Measurements from ENCODE around the gene IFIT1B. TPM values are rescaled to one million over a fixed set of nuclear protein-coding genes. Genes with fewer than 3 reads are reported as not detected.

Gene IFIT1B
- total RNA-seq, 1 experiment from 2014 or later = not detected

- H3K4me1 ChIP-seq (ENCODE audit: insufficient read depth, low read length) = peaks cover 18% of the 10 kb centered on the region
- ATAC-seq = peak; percentile 17
- peaks cover 3% of the 10 kb centered on the region for H3F3A ChIP-seq (ENCODE audit: low read length, unreplicated experiment)
- no peak overlapping the region for H3K9ac ChIP-seq (ENCODE audit: low read length)
- peaks cover 28% of the 10 kb centered on the region for H3K79me2 ChIP-seq (ENCODE audit: low read length)
- no peaks in the 10 kb centered on the region for H4K20me1 ChIP-seq (ENCODE audit: low read length)
- TF ChIP-seq CTCF (conservative IDR thresholded peaks at IDR 0.05; ENCODE audit: low read depth, low read length) = no peak
- no peak for TF ChIP-seq EZH2phosphoT487 (IDR thresholded peaks at IDR 0.05; ENCODE audit: borderline replicate concordance, low read length)
- no peak for TF ChIP-seq EZH2 (IDR thresholded peaks at IDR 0.05; ENCODE audit: low read length, unreplicated experiment)
- TSS peak; percentile 79 for BruUV-seq (replicated peaks)
- no peaks in the 10 kb centered on the region for H3K9me3 ChIP-seq (ENCODE audit: low read length)
- no peak for DNase-seq
- H3K36me3 ChIP-seq (ENCODE audit: low read depth, low read length) = no peaks in the 10 kb centered on the region
- H3K4me3 ChIP-seq (ENCODE audit: low read length) = peak overlapping the region; percentile 78
- no peaks in the 10 kb centered on the region for H3K9me2 ChIP-seq (replicated peaks; ENCODE audit: low read length)
- intact Hi-C loops (cut with micrococcal nuclease) = loop anchor here (2.0 to 10.0 kb wide), 2 partner anchors 22 to 358 kb away; partner anchors contain the start of gene IFIT5
- CTCF ChIA-PET = interaction anchor here (0.6 to 1.4 kb wide), 3 partner anchors 21 to 120 kb away, joined by 3 to 17 read pairs (median 16); partner anchors contain the start of gene IFIT5
- H2AFZ ChIP-seq (ENCODE audit: low read length) = peak overlapping the region; percentile 79
- peak overlapping the region; percentile 95 for H3K4me2 ChIP-seq (ENCODE audit: low read length)
- H3K27ac ChIP-seq (ENCODE audit: low read length) = no peak overlapping the region
- POLR2A ChIA-PET (ENCODE audit: unreplicated experiment) = interaction anchor here (0.6 to 0.7 kb wide), 3 partner anchors 109 to 308 kb away, joined by 11 to 28 read pairs (median 14); partner anchors contain the start of genes KIF20B and LIPA
- no peaks in the 10 kb centered on the region for H3K27me3 ChIP-seq (ENCODE audit: low read length)
These were observed 15.1 kb downstream of the IFIT1B start for GRCh38 chr10:89392974-89393373.

DNA sequence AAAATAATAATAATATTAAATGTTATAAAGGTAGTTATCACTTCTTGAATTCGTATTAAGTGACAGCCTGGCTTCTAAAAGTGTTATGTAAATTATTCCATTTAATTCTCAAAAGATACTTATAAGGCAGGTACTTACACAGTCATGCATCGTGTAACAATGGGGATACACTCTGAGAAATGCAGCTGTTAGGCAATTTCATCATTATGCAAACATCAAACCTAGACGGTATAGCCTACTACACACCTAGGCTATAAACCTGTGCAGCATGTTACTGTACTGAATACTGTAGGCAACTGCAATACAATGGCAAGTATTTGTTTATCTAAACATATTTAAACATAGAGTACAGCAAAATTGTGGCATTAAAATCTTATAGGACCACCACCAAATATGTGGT, 16.0 kb downstream of the IFIT1B start:
- no peak for ATAC-seq
- CTCF ChIA-PET = no interaction called here
- peak; percentile 45 for DNase-seq
- Histone ChIP-seq H3K27ac (ENCODE audit: low read length) (no peak overlapping the region), H3K27me3 (ENCODE audit: low read length) (no peaks in the 10 kb centered on the region), H2AFZ (ENCODE audit: low read length) (no peak overlapping the region), H3K4me3 (ENCODE audit: low read length) (peak overlapping the region; percentile 51; the same call in 1 of the 2 replicates), H3F3A (ENCODE audit: low read length, unreplicated experiment) (no peaks in the 10 kb centered on the region), H3K36me3 (ENCODE audit: low read depth, low read length) (no peaks in the 10 kb centered on the region), H3K4me2 (ENCODE audit: low read length) (peak overlapping the region; percentile 95), H3K9me3 (ENCODE audit: low read length) (no peaks in the 10 kb centered on the region), H3K4me1 (ENCODE audit: insufficient read depth, low read length) (peaks cover 12% of the 10 kb centered on the region), H4K20me1 (ENCODE audit: low read length) (no peaks in the 10 kb centered on the region), H3K9me2 (replicated peaks; ENCODE audit: low read length) (no peaks in the 10 kb centered on the region), H3K9ac (ENCODE audit: low read length) (no peak overlapping the region), H3K79me2 (ENCODE audit: low read length) (peaks cover 28% of the 10 kb centered on the region)
- TF ChIP-seq CTCF (conservative IDR thresholded peaks at IDR 0.05; ENCODE audit: low read depth, low read length) (no peak), EZH2 (IDR thresholded peaks at IDR 0.05; ENCODE audit: low read length, unreplicated experiment) (no peak), EZH2phosphoT487 (IDR thresholded peaks at IDR 0.05; ENCODE audit: borderline replicate concordance, low read length) (no peak)
- POLR2A ChIA-PET (ENCODE audit: unreplicated experiment) = interaction anchor here (0.7 kb wide), 1 partner anchor 42 kb away, joined by 3 read pairs; no protein-coding TSS in a partner anchor
- intact Hi-C loops (cut with micrococcal nuclease) = loop anchor here (2.0 to 10.0 kb wide), 2 partner anchors 21 to 359 kb away; partner anchors contain the start of gene IFIT5
- BruUV-seq (replicated peaks) = no TSS peak

DNA sequence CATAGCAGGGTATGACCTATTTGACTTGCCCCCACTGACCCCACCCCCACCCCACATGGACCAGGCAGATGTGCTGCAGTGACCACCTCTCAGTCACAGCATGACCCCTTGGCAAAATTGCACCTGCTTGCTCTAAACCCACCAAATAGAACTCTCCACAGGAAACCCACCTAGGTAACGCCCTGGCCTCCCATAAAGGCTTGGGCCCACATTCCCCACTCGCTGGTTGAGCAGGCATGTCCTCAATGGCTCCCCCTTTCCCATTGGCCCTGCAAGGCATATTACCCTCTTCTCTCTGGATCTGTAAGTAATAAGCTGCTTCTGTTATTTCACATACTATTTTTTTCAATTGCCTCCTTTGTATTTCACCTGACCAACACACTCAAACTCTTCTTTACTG, 17.3 kb downstream of the IFIT1B start:
- Histone ChIP-seq H3K27ac (ENCODE audit: low read length) (no peak overlapping the region), H3K9me2 (replicated peaks; ENCODE audit: low read length) (no peaks in the 10 kb centered on the region), H2AFZ (ENCODE audit: low read length) (no peak overlapping the region), H3K9ac (ENCODE audit: low read length) (no peak overlapping the region), H4K20me1 (ENCODE audit: low read length) (no peaks in the 10 kb centered on the region), H3F3A (ENCODE audit: low read length, unreplicated experiment) (no peaks in the 10 kb centered on the region), H3K9me3 (ENCODE audit: low read length) (no peaks in the 10 kb centered on the region), H3K27me3 (ENCODE audit: low read length) (no peaks in the 10 kb centered on the region), H3K4me3 (ENCODE audit: low read length) (no peak overlapping the region), H3K36me3 (ENCODE audit: low read depth, low read length) (no peaks in the 10 kb centered on the region), H3K79me2 (ENCODE audit: low read length) (peaks cover 28% of the 10 kb centered on the region), H3K4me1 (ENCODE audit: insufficient read depth, low read length) (peaks cover 12% of the 10 kb centered on the region), H3K4me2 (ENCODE audit: low read length) (no peak overlapping the region)
- ATAC-seq (no peak), DNase-seq (no peak)
- ChIA-PET CTCF (no interaction called here), POLR2A (ENCODE audit: unreplicated experiment) (interaction anchor here (0.5 kb wide), 1 partner anchor 18 kb away, joined by 4 read pairs; no protein-coding TSS in a partner anchor)
- intact Hi-C loops (cut with micrococcal nuclease) = loop anchor here (10.0 kb wide), 1 partner anchor 360 kb away; no protein-coding TSS in a partner anchor
- no peak for TF ChIP-seq EZH2 (IDR thresholded peaks at IDR 0.05; ENCODE audit: low read length, unreplicated experiment)
- no peak for TF ChIP-seq CTCF (conservative IDR thresholded peaks at IDR 0.05; ENCODE audit: low read depth, low read length)
- no peak for TF ChIP-seq EZH2phosphoT487 (IDR thresholded peaks at IDR 0.05; ENCODE audit: borderline replicate concordance, low read length)
- BruUV-seq (replicated peaks) = no TSS peak
